NK-92 treated with Interleukin-12 subunit alpha and Interleukin-12 subunit beta, amount 100 ng/mL, for 24 hours (cell line): ENCODE results near the gene LIPC.
"Not testable (repeated sequence)": the region's sequence is repeated elsewhere in the genome, so short reads cannot be mapped to it uniquely, and the experiment has no call there.

ENCODE experiments used
- DNase-seq: peaks from one replicate; lab custom pipeline; 2025; lab: John Stamatoyannopoulos, UW

LIPC gene

GRCh38 chr15:58584789-58585461 lies 153.1 kb downstream of the LIPC start:
- DNase-seq, result no peak

- no peak for DNase-seq
These were observed 154.1 kb downstream of the LIPC start for GRCh38 chr15:58585693-58586443.

- DNase-seq, result no peak
These were observed 155.7 kb downstream of the LIPC start for GRCh38 chr15:58587486-58587885.

- DNase-seq, result no peak
These were observed 156.3 kb downstream of the LIPC start for GRCh38 chr15:58588096-58588495.

- no peak for DNase-seq
These were observed 157.3 kb downstream of the LIPC start for GRCh38 chr15:58589047-58589446.

- no peak for DNase-seq
These were observed 158.4 kb downstream of the LIPC start for GRCh38 chr15:58590236-58590635.

- DNase-seq, result no peak
These were observed 159.1 kb downstream of the LIPC start for GRCh38 chr15:58590926-58591325.

- no peak for DNase-seq
These were observed 162.1 kb downstream of the LIPC start for GRCh38 chr15:58593870-58594269.

- no peak for DNase-seq
These were observed 163.1 kb downstream of the LIPC start for GRCh38 chr15:58594898-58595297.

- DNase-seq, result no peak
These were observed 163.9 kb downstream of the LIPC start for GRCh38 chr15:58595516-58596263.

GRCh38 chr15:58597943-58598828 lies 166.4 kb downstream of the LIPC start:
- no peak for DNase-seq

- no peak for DNase-seq
These were observed 167.0 kb downstream of the LIPC start for GRCh38 chr15:58598829-58599210.

- no peak for DNase-seq
These were observed 171.0 kb downstream of the LIPC start for GRCh38 chr15:58602823-58603222.

- not testable (repeated sequence) for DNase-seq
These were observed 172.1 kb downstream of the LIPC start for GRCh38 chr15:58603927-58604326.

- DNase-seq, result no peak
These were observed 172.7 kb downstream of the LIPC start for GRCh38 chr15:58604455-58604923.

GRCh38 chr15:58605931-58606530 lies 174.2 kb downstream of the LIPC start:
- no peak for DNase-seq

- DNase-seq, result no peak
These were observed 174.8 kb downstream of the LIPC start for GRCh38 chr15:58606577-58607080.

- DNase-seq, result no peak
These were observed 176.4 kb downstream of the LIPC start for GRCh38 chr15:58608129-58608590.

GRCh38 chr15:58608711-58609110 lies 176.9 kb downstream of the LIPC start:
- DNase-seq, result no peak

- no peak for DNase-seq
These were observed 180.2 kb downstream of the LIPC start for GRCh38 chr15:58611731-58612676.
